GM12878 (cell line): ENCODE data around the gene PLVAP. TPM values are rescaled to one million over a fixed set of nuclear protein-coding genes. Genes with fewer than 3 reads are reported as not detected.

Source experiments
- ATAC-seq: fragments of 200-7000 bp; cut with Tn5 transposase; 3 replicates; pipeline ENCODE4 v1.9.1; 2020; ENCODE audit warnings: mild to moderate bottlenecking, moderate library complexity
- BruUV-seq: library from RNA; stranded (reverse); fragments of 400-500 nt; replicated peaks from 2 replicates; lab custom pipeline; 2021; lab: Mats Ljungman, UMichigan
- CTCF ChIA-PET: fragments of 300-600 bp; sonication (Branson Sonifier 250); formaldehyde crosslinking; extraction: SDS; loops from one replicate; lab custom pipeline; 2021; ENCODE audit warnings: inconsistent platforms; lab: Yijun Ruan, JAX
- POLR2A ChIA-PET: fragments of 350-600 bp; formaldehyde crosslinking; extraction: SDS; loops from one replicate; lab custom pipeline; 2021; ENCODE audit warnings: inconsistent platforms; lab: Charles Lee
- RAD21 ChIA-PET: fragments of 300-600 bp; sonication (Branson Sonifier 250); formaldehyde crosslinking; loops from one replicate; lab custom pipeline; 2023; ENCODE audit warnings: antibody characterized with exemption; ENCODE audit not compliant: unreplicated experiment; lab: Charles Lee
- SMC1A ChIA-PET: fragments of 300-600 bp; sonication (Branson Sonifier 250); formaldehyde crosslinking; loops from one replicate; lab custom pipeline; 2023; ENCODE audit not compliant: unreplicated experiment, uncharacterized antibody; lab: Charles Lee
- DNase-seq: peaks from one replicate; pipeline ENCODE4 v3.0.0-alpha.2; 2011; ENCODE audit warnings: low read depth, low spot score
- FAIRE-seq: peaks from 3 replicates; lab custom pipeline; 2011; peaks lifted over from hg19 to GRCh38; lab: Jason Lieb, UNC
- H2AFZ ChIP-seq: 2 replicates; pipeline ENCODE4 v1.6.0; 2011; ENCODE audit warnings: low read depth, low read length, control low read depth; ENCODE audit not compliant: control insufficient read depth
- H3K27ac ChIP-seq: 2 replicates; pipeline ENCODE4 v1.5.1; 2011; ENCODE audit warnings: control low read depth; ENCODE audit not compliant: control insufficient read depth, insufficient read depth
- H3K27me3 ChIP-seq, 2 experiments: replicated peaks in 1 of 2; 2 replicates each; pipeline versions ENCODE4 v1.6.0 to v1.6.1; 2011; ENCODE audit warnings: low read length in 1 of 2; ENCODE audit not compliant: control insufficient read depth in 2 of 2, insufficient read depth in 2 of 2
- H3K36me3 ChIP-seq, 2 experiments: 2 replicates each; pipeline ENCODE4 v1.5.1; 2011; ENCODE audit warnings: low read length in 1 of 2; ENCODE audit not compliant: control insufficient read depth in 2 of 2, insufficient read depth in 2 of 2
- H3K4me1 ChIP-seq: 2 replicates; pipeline ENCODE4 v1.6.1; 2011; ENCODE audit warnings: mild to moderate bottlenecking, low read length, moderate library complexity, mixed read lengths; ENCODE audit not compliant: control insufficient read depth, insufficient read depth
- H3K4me2 ChIP-seq: 2 replicates; pipeline ENCODE4 v1.6.0; 2011; ENCODE audit warnings: control low read depth; ENCODE audit not compliant: control insufficient read depth, insufficient read depth
- H3K4me3 ChIP-seq: fragments of 200-600 bp; sonication (generic); 2 replicates; pipeline ENCODE4 v1.5.1; 2016
- H3K79me2 ChIP-seq: 2 replicates; pipeline ENCODE4 v1.6.0; 2011; ENCODE audit warnings: low read length; ENCODE audit not compliant: control insufficient read depth, insufficient read depth
- H3K9ac ChIP-seq: 2 replicates; pipeline ENCODE4 v1.8.0; 2011; ENCODE audit warnings: low read length, control low read depth, mixed read lengths; ENCODE audit not compliant: control insufficient read depth, insufficient read depth
- H3K9me3 ChIP-seq: replicated peaks from 3 replicates; pipeline ENCODE4 v1.5.1; 2011; ENCODE audit warnings: mild to moderate bottlenecking, low read length; ENCODE audit not compliant: control insufficient read depth, insufficient read depth
- H4K20me1 ChIP-seq: 2 replicates; pipeline ENCODE4 v1.6.0; 2011; ENCODE audit not compliant: control insufficient read depth, insufficient read depth
- BACH1 ChIP-seq: fragments of 450-650 bp; IDR thresholded peaks from 2 replicates; pipeline ENCODE4 v1.6.1; 2017; ENCODE audit warnings: mild to moderate bottlenecking, borderline replicate concordance
- BMI1 ChIP-seq: fragments of 450-650 bp; IDR thresholded peaks from 2 replicates; pipeline ENCODE4 v1.6.1; 2016; ENCODE audit warnings: mild to moderate bottlenecking, moderate library complexity, borderline replicate concordance
- CHD2 ChIP-seq: IDR thresholded peaks from 2 replicates; pipeline ENCODE4 v1.6.1; 2011; ENCODE audit warnings: low read depth, low read length, improper control_type of control experiment, borderline replicate concordance
- EP300 ChIP-seq, 2 experiments: fragments of 150-350 bp in 1 of 2; IDR thresholded peaks; 2 replicates each; pipeline ENCODE4 v1.6.1; 2011 to 2012; ENCODE audit warnings: low read depth in 2 of 2, low read length in 2 of 2, borderline replicate concordance in 1 of 2, improper control_type of control experiment in 1 of 2, inconsistent platforms in 1 of 2; ENCODE audit not compliant: control insufficient read depth in 1 of 2
- HCFC1 ChIP-seq: fragments of 150-350 bp; IDR thresholded peaks from 2 replicates; pipeline ENCODE4 v1.6.1; 2014; ENCODE audit warnings: low read length
- NR2C1 ChIP-seq: fragments of 450-650 bp; IDR thresholded peaks from 2 replicates; pipeline ENCODE4 v1.6.1; 2017; ENCODE audit warnings: antibody characterized with exemption, mild to moderate bottlenecking, moderate library complexity
- NR2C2 ChIP-seq: IDR thresholded peaks from 2 replicates; pipeline ENCODE4 v1.6.1; 2011; ENCODE audit warnings: borderline replicate concordance, low read depth; ENCODE audit not compliant: control insufficient read depth, insufficient read length
- RELA ChIP-seq: fragments of 450-650 bp; IDR thresholded peaks from 2 replicates; pipeline ENCODE4 v1.8.0; 2014; ENCODE audit warnings: borderline replicate concordance; ENCODE audit not compliant: partially characterized antibody
- RFX5 ChIP-seq: IDR thresholded peaks from 2 replicates; pipeline ENCODE4 v1.6.1; 2011; ENCODE audit warnings: low read depth, low read length, improper control_type of control experiment
- STAT1 ChIP-seq: fragments of 450-650 bp; conservative IDR thresholded peaks from 2 replicates; pipeline ENCODE4 v1.6.1; 2014; ENCODE audit warnings: antibody characterized with exemption, mild to moderate bottlenecking
- WGBS: methylation state at CpG from one replicate; pipeline ENCODE4 v1.1.6; 2016; ENCODE audit warnings: low lambda C conversion rate; ENCODE audit not compliant: insufficient replicate concordance, insufficient coverage; ENCODE audit errors: missing lambda C conversion rate; 5-methylcytosine and 5-hydroxymethylcytosine counted together
- in situ Hi-C: fragments of 300-500 bp; cut with MboI; formaldehyde crosslinking; loops from 9 replicates; pipeline ENCODE4 v1.14.3; 2018; ENCODE audit warnings: mixed read lengths
- intact Hi-C: fragments of 100-400 bp; cut with micrococcal nuclease; formaldehyde crosslinking; loops from one replicate; pipeline ENCODE4 v1.14.2; 2022; ENCODE audit not compliant: unreplicated experiment
- polyA plus RNA-seq, 11 experiments: library from polyadenylated mRNA; depleted of rRNA in 4 of 11; unstranded in 6 of 11; stranded (reverse) in 5 of 11; fragments of >200 nt; fragmentation: Nextera tagmentation in 4 of 11; fragmentation: Illumina TruSeq in 1 of 11; extraction: Ambion mirVana in 4 of 11; extraction: Trizol in 1 of 11; gene quantifications; 1 replicate in 1 of 11; 2 replicates in 10 of 11; pipeline versions ENCODE4 v1.2.1 to v1.2.3, GENCODE V29; 2011 to 2016; ENCODE audit warnings: inconsistent platforms in 2 of 11, missing spikeins in 2 of 11, low read depth in 1 of 11
- total RNA-seq, 4 experiments: library from RNA; depleted of rRNA in 3 of 4; stranded (reverse); fragments of >200 nt in 3 of 4; fragmentation: Illumina TruSeq in 1 of 4; extraction: Trizol in 1 of 4; gene quantifications; 2 replicates each; pipeline versions ENCODE4 v1.2.1 to v1.2.3, GENCODE V29; 2013 to 2021
- TF ChIP-seq, protein P1 (sequence below), 3 experiments: IDR thresholded peaks in 2 of 3; conservative IDR thresholded peaks in 1 of 3; 2 replicates each; pipeline ENCODE4 v1.5.1; 2011; ENCODE audit warnings: low read depth in 3 of 3, low read length in 3 of 3, mild to moderate bottlenecking in 3 of 3, control low read depth in 2 of 3, moderate library complexity in 2 of 3, inconsistent platforms in 1 of 3, mixed read lengths in 1 of 3; ENCODE audit not compliant: control insufficient read depth in 2 of 3, insufficient read depth in 1 of 3; ENCODE audit errors: extremely low read depth in 1 of 3
- TF ChIP-seq, protein P2 (sequence below): fragments of 450-650 bp; IDR thresholded peaks from 2 replicates; pipeline ENCODE4 v1.6.1; 2016; ENCODE audit warnings: mild to moderate bottlenecking
- TF ChIP-seq, protein P3 (sequence below): IDR thresholded peaks from 2 replicates; pipeline ENCODE4 v1.6.1; 2011; ENCODE audit warnings: borderline replicate concordance, low read depth, mild to moderate bottlenecking, moderate library complexity, mixed read lengths, low read length; ENCODE audit not compliant: insufficient read depth; ENCODE audit errors: extremely low read length

PLVAP gene
- total and polyA plus RNA-seq, 10 of the 15 experiments (the other 5 are each of a cell fraction or from before 2014, with no cell fraction given), result 0.03 to 0.54 (median 0.06) TPM; not detected in 4

DNA sequence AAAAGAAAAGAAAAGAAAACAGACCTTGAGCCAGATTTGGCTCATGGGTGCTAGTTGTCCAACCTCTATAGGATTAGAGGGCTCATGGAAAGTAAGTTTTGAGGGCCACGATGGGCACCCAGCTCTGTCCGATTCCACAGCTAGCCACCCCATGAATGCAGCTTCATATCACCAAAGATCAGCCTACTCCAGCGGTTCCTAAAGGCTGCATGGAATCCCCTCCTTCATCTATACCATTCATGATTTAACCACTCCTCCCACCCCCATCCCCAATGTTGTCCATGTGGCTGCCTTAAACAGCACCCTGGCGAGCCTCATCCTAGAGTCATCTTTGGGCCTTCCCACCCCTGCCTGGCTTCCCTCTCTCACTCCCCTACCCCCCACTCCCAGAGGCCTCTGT lies 44.8 kb upstream of the PLVAP start:
- 96% methylated on average over 4 of the region's 4 CpGs for WGBS
- Histone ChIP-seq H3K9ac (no peak overlapping the region), H3K9me3 (no peaks in the 10 kb centered on the region), H3K27ac (no peak overlapping the region), H3K4me1 (peaks cover 3% of the 10 kb centered on the region; the same call in 1 of the 2 replicates), H4K20me1 (no peaks in the 10 kb centered on the region), H3K4me2 (no peak overlapping the region), H3K4me3 (no peak overlapping the region), H3K27me3 (no peaks in the 10 kb centered on the region), H2AFZ (no peak overlapping the region), H3K79me2 (peaks cover 2% of the 10 kb centered on the region; the same call in 1 of the 2 replicates), H3K36me3 (no peaks in the 10 kb centered on the region)
- BruUV-seq, result no TSS peak
- CTCF ChIA-PET, result no interaction called here
- RAD21 ChIA-PET, result no interaction called here
- in situ Hi-C loops, result no loop called here
- TF ChIP-seq NR2C1 (no peak), CHD2 (no peak), STAT1 (no peak), HCFC1 (no peak), BACH1 (no peak), NR2C2 (no peak), RFX5 (no peak), BMI1 (no peak), RELA (no peak), EP300 (IDR thresholded peaks at IDR 0.05; ENCODE audit: borderline replicate concordance in 1 of 2, control insufficient read depth in 1 of 2, low read depth in 2 of 2, low read length in 2 of 2) (no peak)
- TF ChIP-seq, protein P1, sequence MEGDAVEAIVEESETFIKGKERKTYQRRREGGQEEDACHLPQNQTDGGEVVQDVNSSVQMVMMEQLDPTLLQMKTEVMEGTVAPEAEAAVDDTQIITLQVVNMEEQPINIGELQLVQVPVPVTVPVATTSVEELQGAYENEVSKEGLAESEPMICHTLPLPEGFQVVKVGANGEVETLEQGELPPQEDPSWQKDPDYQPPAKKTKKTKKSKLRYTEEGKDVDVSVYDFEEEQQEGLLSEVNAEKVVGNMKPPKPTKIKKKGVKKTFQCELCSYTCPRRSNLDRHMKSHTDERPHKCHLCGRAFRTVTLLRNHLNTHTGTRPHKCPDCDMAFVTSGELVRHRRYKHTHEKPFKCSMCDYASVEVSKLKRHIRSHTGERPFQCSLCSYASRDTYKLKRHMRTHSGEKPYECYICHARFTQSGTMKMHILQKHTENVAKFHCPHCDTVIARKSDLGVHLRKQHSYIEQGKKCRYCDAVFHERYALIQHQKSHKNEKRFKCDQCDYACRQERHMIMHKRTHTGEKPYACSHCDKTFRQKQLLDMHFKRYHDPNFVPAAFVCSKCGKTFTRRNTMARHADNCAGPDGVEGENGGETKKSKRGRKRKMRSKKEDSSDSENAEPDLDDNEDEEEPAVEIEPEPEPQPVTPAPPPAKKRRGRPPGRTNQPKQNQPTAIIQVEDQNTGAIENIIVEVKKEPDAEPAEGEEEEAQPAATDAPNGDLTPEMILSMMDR (IDR thresholded peaks at IDR 0.05 in 2 of 3, conservative IDR thresholded peaks at IDR 0.05 in 1 of 3; ENCODE audit: control insufficient read depth in 2 of 3, extremely low read depth in 1 of 3, insufficient read depth in 1 of 3, low read depth in 3 of 3, low read length in 3 of 3), result no peak
- TF ChIP-seq, protein P2, sequence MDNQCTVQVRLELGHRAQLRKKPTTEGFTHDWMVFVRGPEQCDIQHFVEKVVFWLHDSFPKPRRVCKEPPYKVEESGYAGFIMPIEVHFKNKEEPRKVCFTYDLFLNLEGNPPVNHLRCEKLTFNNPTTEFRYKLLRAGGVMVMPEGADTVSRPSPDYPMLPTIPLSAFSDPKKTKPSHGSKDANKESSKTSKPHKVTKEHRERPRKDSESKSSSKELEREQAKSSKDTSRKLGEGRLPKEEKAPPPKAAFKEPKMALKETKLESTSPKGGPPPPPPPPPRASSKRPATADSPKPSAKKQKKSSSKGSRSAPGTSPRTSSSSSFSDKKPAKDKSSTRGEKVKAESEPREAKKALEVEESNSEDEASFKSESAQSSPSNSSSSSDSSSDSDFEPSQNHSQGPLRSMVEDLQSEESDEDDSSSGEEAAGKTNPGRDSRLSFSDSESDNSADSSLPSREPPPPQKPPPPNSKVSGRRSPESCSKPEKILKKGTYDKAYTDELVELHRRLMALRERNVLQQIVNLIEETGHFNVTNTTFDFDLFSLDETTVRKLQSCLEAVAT, result no peak
- TF ChIP-seq, protein P3, sequence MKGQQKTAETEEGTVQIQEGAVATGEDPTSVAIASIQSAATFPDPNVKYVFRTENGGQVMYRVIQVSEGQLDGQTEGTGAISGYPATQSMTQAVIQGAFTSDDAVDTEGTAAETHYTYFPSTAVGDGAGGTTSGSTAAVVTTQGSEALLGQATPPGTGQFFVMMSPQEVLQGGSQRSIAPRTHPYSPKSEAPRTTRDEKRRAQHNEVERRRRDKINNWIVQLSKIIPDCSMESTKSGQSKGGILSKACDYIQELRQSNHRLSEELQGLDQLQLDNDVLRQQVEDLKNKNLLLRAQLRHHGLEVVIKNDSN, result no peak
- SMC1A ChIA-PET, result no interaction called here
- FAIRE-seq (no peak), DNase-seq (no peak), ATAC-seq (no peak)
- intact Hi-C loops, result no loop called here
- POLR2A ChIA-PET, result interaction anchor here (0.5 to 4.3 kb wide), 2 partner anchors 16 to 72 kb away, joined by 3 to 46 read pairs; partner anchors contain the start of gene BST2
